Smooth muscle cell (in vitro differentiated cells): ENCODE data around the gene GDE1. TPM values are rescaled to one million over a fixed set of nuclear protein-coding genes. Genes with fewer than 3 reads are reported as not detected.
"Not testable (repeated sequence)": the region's sequence is repeated elsewhere in the genome, so short reads cannot be mapped to it uniquely, and the experiment has no call there.

ENCODE experiments used
- DNase-seq: peaks from one replicate; lab custom pipeline; 2025; ENCODE audit not compliant: unreplicated experiment; lab: John Stamatoyannopoulos, UW
- H2AFZ ChIP-seq: fragments of 200-600 bp; sonication (generic); 2 replicates; pipeline ENCODE4 v1.6.0; 2016; ENCODE audit warnings: antibody characterized with exemption, low read depth, mild to moderate bottlenecking
- H3F3A ChIP-seq: fragments of 200-600 bp; sonication (generic); 2 replicates; pipeline ENCODE4 v1.6.0; 2017; ENCODE audit warnings: antibody characterized with exemption, low read depth
- H3K27ac ChIP-seq: fragments of 200-600 bp; sonication (generic); 2 replicates; pipeline ENCODE4 v1.5.1; 2016; ENCODE audit warnings: low read depth, mild to moderate bottlenecking
- H3K27me3 ChIP-seq: fragments of 200-600 bp; sonication (generic); 2 replicates; pipeline ENCODE4 v1.6.1; 2016; ENCODE audit warnings: low read depth, mild to moderate bottlenecking
- H3K36me3 ChIP-seq: fragments of 200-600 bp; sonication (generic); 2 replicates; pipeline ENCODE4 v1.5.1; 2016; ENCODE audit warnings: low read depth
- H3K4me1 ChIP-seq: fragments of 200-600 bp; sonication (generic); 2 replicates; pipeline ENCODE4 v1.5.1; 2016; ENCODE audit warnings: low read depth
- H3K4me2 ChIP-seq: fragments of 200-600 bp; sonication (generic); 2 replicates; pipeline ENCODE4 v1.6.0; 2016; ENCODE audit warnings: mild to moderate bottlenecking
- H3K4me3 ChIP-seq: fragments of 200-600 bp; sonication (generic); 2 replicates; pipeline ENCODE4 v1.5.1; 2016; ENCODE audit warnings: mild to moderate bottlenecking
- H3K79me2 ChIP-seq: fragments of 200-600 bp; sonication (generic); 2 replicates; pipeline ENCODE4 v1.6.0; 2016; ENCODE audit warnings: low read depth, mild to moderate bottlenecking
- H3K9ac ChIP-seq: fragments of 200-600 bp; sonication (generic); 2 replicates; pipeline ENCODE4 v1.6.0; 2016; ENCODE audit warnings: low read depth
- H3K9me3 ChIP-seq: fragments of 200-600 bp; sonication (generic); replicated peaks from 2 replicates; pipeline ENCODE4 v1.5.1; 2016; ENCODE audit warnings: low read depth
- H4K20me1 ChIP-seq: fragments of 200-600 bp; sonication (generic); 2 replicates; pipeline ENCODE4 v1.6.0; 2016; ENCODE audit warnings: low read depth
- WGBS: methylation state at CpG from one replicate; pipeline ENCODE4 v1.1.7; 2016; ENCODE audit warnings: low lambda C conversion rate; 5-methylcytosine and 5-hydroxymethylcytosine counted together
- polyA plus RNA-seq: library from polyadenylated mRNA; unstranded; fragments of >200 nt; fragmentation: Nextera tagmentation; extraction: Ambion mirVana; gene quantifications from 2 replicates; pipeline ENCODE4 v1.2.1, GENCODE V29; 2016
- total RNA-seq: library from RNA; depleted of rRNA; stranded (reverse); fragments of >200 nt; gene quantifications from 2 replicates; pipeline ENCODE4 v1.2.3, GENCODE V29; 2014
- TF ChIP-seq, protein P1 (sequence below): fragments of 200-600 bp; sonication (generic); IDR thresholded peaks from 2 replicates; pipeline ENCODE4 v1.5.1; 2017; ENCODE audit warnings: borderline replicate concordance, mild to moderate bottlenecking, antibody characterized with exemption; ENCODE audit not compliant: insufficient read depth, poor library complexity, severe bottlenecking

GDE1 gene
- total and polyA plus RNA-seq, 2 experiments from 2014 or later, result 43.8 to 46.0 TPM

DNA sequence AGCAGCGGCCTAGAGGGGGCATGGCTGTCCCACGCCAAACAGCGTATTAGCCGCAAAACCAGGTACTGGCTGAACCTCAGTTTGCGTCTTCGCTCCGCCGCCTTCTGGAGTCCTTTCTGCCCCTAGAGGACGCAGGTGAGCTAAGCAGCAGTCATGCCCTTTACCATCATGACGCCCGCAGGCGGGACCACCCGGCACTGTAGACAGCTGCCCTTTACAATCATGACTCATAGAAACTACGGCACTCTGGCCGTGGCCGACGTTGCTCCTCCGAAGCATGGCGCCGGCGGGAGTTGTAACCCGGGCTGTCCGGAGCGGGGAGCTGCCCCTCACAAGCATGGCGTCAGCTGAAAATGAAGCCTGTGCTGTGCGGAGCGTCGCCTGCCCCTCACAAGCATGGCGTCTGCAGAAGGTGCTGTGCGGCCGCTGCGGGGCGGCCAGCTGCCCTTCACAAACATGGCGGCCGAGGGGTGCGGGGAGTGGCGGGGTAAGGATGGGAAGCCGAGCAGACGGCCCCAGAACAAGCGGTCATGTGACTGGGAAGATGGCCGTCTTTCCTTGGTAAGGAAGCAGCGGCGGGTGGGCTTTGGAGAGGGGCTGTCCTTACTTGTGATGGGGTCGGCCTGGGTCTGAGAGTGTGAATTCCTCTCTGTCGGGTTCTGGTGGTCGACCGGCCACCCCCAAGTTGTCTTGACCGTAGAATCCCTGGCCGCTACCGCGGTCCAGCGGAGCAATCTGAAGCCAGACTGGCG lies 33.5 kb upstream of the GDE1 start, which contains the start of gene VPS35L:
Gene VPS35L (plus strand): TSS at position 518 of the 752 bp plus-strand sequence. CDS start 27 bp downstream, at position 545.
- H2AFZ ChIP-seq, result peak within 1 kb of the TSS; percentile 99
- peak within 1 kb of the TSS; percentile 87 for H3K4me3 ChIP-seq
- H3K36me3 ChIP-seq, result no peaks in the 10 kb centered on the region
- peaks cover 9% of the 10 kb centered on the region for H3K79me2 ChIP-seq
- TF ChIP-seq, protein P1, sequence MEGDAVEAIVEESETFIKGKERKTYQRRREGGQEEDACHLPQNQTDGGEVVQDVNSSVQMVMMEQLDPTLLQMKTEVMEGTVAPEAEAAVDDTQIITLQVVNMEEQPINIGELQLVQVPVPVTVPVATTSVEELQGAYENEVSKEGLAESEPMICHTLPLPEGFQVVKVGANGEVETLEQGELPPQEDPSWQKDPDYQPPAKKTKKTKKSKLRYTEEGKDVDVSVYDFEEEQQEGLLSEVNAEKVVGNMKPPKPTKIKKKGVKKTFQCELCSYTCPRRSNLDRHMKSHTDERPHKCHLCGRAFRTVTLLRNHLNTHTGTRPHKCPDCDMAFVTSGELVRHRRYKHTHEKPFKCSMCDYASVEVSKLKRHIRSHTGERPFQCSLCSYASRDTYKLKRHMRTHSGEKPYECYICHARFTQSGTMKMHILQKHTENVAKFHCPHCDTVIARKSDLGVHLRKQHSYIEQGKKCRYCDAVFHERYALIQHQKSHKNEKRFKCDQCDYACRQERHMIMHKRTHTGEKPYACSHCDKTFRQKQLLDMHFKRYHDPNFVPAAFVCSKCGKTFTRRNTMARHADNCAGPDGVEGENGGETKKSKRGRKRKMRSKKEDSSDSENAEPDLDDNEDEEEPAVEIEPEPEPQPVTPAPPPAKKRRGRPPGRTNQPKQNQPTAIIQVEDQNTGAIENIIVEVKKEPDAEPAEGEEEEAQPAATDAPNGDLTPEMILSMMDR, result peak; percentile 61
- H3K27ac ChIP-seq, result peak within 1 kb of the TSS; percentile 78
- H3K9ac ChIP-seq, result peak within 1 kb of the TSS; percentile 93
- DNase-seq, result peak; percentile 91
- H3K4me2 ChIP-seq, result peak within 1 kb of the TSS; percentile 99
- H3K27me3 ChIP-seq, result no peaks in the 10 kb centered on the region
- H3K9me3 ChIP-seq, result no peaks in the 10 kb centered on the region
- peaks cover 7% of the 10 kb centered on the region for H3K4me1 ChIP-seq
- no peaks in the 10 kb centered on the region for H4K20me1 ChIP-seq
- under 1% methylated on average over 48 of the region's 53 CpGs for WGBS
- peaks cover 11% of the 10 kb centered on the region for H3F3A ChIP-seq

- TF ChIP-seq, protein P1, result no peak
- no peak overlapping the region for H3K9ac ChIP-seq
- DNase-seq, result no peak
- no peaks in the 10 kb centered on the region for H3K36me3 ChIP-seq
- peaks cover 4% of the 10 kb centered on the region for H3K79me2 ChIP-seq
- H3K4me2 ChIP-seq, result no peak overlapping the region
- no peaks in the 10 kb centered on the region for H3K4me1 ChIP-seq
- H3K9me3 ChIP-seq, result no peaks in the 10 kb centered on the region
- H3K27ac ChIP-seq, result no peak overlapping the region
- no peaks in the 10 kb centered on the region for H4K20me1 ChIP-seq
- H3F3A ChIP-seq, result no peaks in the 10 kb centered on the region
- no peak overlapping the region for H2AFZ ChIP-seq
- H3K27me3 ChIP-seq, result no peaks in the 10 kb centered on the region
- no peak overlapping the region for H3K4me3 ChIP-seq
These were observed 27.8 kb upstream of the GDE1 start for GRCh38 chr16:19549673-19550072.

DNA sequence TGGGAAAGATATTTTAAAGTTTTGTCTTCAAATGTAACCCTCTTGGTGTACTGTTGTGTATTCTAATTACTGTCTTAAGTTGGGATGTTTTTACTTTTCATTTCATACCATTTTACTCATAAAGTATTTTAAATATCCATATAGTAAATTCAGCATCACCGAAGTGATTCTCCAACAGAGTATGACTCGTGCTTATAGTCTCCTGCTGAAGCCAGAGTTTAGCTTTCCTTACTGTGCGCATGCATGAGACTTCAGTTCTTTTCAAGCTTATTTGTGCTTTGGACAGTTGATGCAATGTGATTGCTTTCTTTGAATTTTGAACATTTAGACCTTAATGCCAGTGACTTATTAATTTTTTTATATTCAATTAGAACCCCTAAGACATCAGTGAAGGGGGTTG lies 26.2 kb upstream of the GDE1 start:
- Histone ChIP-seq H3K27me3 (no peaks in the 10 kb centered on the region), H3K27ac (no peak overlapping the region), H3K79me2 (peaks cover 4% of the 10 kb centered on the region), H3K9me3 (no peaks in the 10 kb centered on the region), H3K4me3 (no peak overlapping the region), H3F3A (no peaks in the 10 kb centered on the region), H3K4me1 (no peaks in the 10 kb centered on the region), H3K4me2 (no peak overlapping the region), H3K9ac (no peak overlapping the region), H3K36me3 (no peaks in the 10 kb centered on the region), H2AFZ (no peak overlapping the region), H4K20me1 (no peaks in the 10 kb centered on the region)
- TF ChIP-seq, protein P1, result no peak
- WGBS, result 96% methylated on average over 3 of the region's 3 CpGs
- no peak for DNase-seq

DNA sequence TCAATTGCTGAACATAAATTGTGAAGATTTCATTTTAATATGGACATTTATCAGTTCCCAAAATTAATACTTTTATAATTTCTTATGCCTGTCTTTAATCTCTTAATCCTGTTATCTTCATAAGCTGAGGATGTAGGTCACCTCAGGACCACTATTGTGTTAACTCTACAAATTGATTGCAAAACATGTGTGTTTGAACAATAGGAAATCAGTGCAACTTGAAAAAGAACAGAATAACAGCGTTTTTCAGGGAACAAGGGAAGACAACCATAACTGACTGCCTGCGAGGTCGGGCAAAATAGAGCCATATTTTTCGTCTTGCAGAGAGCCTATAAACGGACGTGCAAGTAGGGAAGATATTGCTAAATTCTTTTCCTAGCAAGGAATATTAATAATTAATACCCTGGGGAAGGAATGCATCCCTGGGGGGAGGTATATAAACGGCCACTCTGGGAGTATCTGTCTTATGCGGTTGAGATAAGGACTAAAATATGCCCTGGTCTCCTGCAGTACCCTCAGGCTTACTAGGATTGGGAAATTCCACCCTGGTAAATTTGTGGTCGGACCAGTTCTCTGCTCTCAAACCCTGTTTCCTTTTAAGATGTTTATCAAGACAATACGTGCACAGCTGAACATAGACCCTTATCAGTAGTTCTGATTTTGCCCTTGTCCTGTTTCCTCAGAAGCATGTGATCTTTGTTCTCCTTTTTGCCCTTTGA lies 21.5 kb upstream of the GDE1 start:
- not testable (repeated sequence) for H3K4me3 ChIP-seq, H3K36me3 ChIP-seq, H3K9me3 ChIP-seq, H3K27me3 ChIP-seq, H2AFZ ChIP-seq, DNase-seq, H3K4me2 ChIP-seq, H3F3A ChIP-seq, H3K4me1 ChIP-seq, H3K27ac ChIP-seq, H3K79me2 ChIP-seq, H3K9ac ChIP-seq, H4K20me1 ChIP-seq
- 85% methylated on average over 10 of the region's 10 CpGs for WGBS
